ENCODE data around the gene EFHD2. TPM values are rescaled to one million over a fixed set of nuclear protein-coding genes. Genes with fewer than 3 reads are reported as not detected.

Gene EFHD2
- total RNA-seq, 1 donor from 2014 or later, result 6.6 TPM

- Mint-ChIP-seq H3K27ac (ENCODE audit: unreplicated experiment) (no peak overlapping the region), H3K9me3 (ENCODE audit: unreplicated experiment) (no peaks in the 10 kb centered on the region), H3K4me1 (ENCODE audit: unreplicated experiment) (peaks cover 2% of the 10 kb centered on the region), H3K36me3 (ENCODE audit: low read depth, unreplicated experiment) (peaks cover 4% of the 10 kb centered on the region), H3K4me3 (ENCODE audit: unreplicated experiment) (no peak overlapping the region), H3K27me3 (ENCODE audit: unreplicated experiment) (peaks cover 5% of the 10 kb centered on the region)
- no peak for DNase-seq (ENCODE audit: low spot score)
- TF ChIP-seq CTCF (IDR thresholded peaks at IDR 0.05; ENCODE audit: unreplicated experiment), result no peak
Measured at GRCh38 chr1:15449567-15449966, 39.9 kb downstream of the EFHD2 start.

GRCh38 chr1:15451014-15451722 is 41.5 kb downstream of the EFHD2 start:
- TF ChIP-seq CTCF (IDR thresholded peaks at IDR 0.05; ENCODE audit: unreplicated experiment), result no peak
- Mint-ChIP-seq H3K27me3 (ENCODE audit: unreplicated experiment) (peaks cover 7% of the 10 kb centered on the region), H3K9me3 (ENCODE audit: unreplicated experiment) (no peaks in the 10 kb centered on the region), H3K4me3 (ENCODE audit: unreplicated experiment) (no peak overlapping the region), H3K27ac (ENCODE audit: unreplicated experiment) (no peak overlapping the region), H3K4me1 (ENCODE audit: unreplicated experiment) (no peaks in the 10 kb centered on the region), H3K36me3 (ENCODE audit: low read depth, unreplicated experiment) (no peaks in the 10 kb centered on the region)
- DNase-seq (ENCODE audit: low spot score), result no peak

- no peak overlapping the region for H3K27ac Mint-ChIP-seq (ENCODE audit: unreplicated experiment)
- no peak for TF ChIP-seq CTCF (IDR thresholded peaks at IDR 0.05; ENCODE audit: unreplicated experiment)
- no peaks in the 10 kb centered on the region for H3K4me1 Mint-ChIP-seq (ENCODE audit: unreplicated experiment)
- peaks cover 7% of the 10 kb centered on the region for H3K27me3 Mint-ChIP-seq (ENCODE audit: unreplicated experiment)
- no peaks in the 10 kb centered on the region for H3K9me3 Mint-ChIP-seq (ENCODE audit: unreplicated experiment)
- no peak overlapping the region for H3K4me3 Mint-ChIP-seq (ENCODE audit: unreplicated experiment)
- no peak for DNase-seq (ENCODE audit: low spot score)
- no peaks in the 10 kb centered on the region for H3K36me3 Mint-ChIP-seq (ENCODE audit: low read depth, unreplicated experiment)
Measured at GRCh38 chr1:15452216-15452615, 42.5 kb downstream of the EFHD2 start.

- TF ChIP-seq CTCF (IDR thresholded peaks at IDR 0.05; ENCODE audit: unreplicated experiment), result no peak
- Mint-ChIP-seq H3K27ac (ENCODE audit: unreplicated experiment) (no peak overlapping the region), H3K4me1 (ENCODE audit: unreplicated experiment) (no peaks in the 10 kb centered on the region), H3K36me3 (ENCODE audit: low read depth, unreplicated experiment) (no peaks in the 10 kb centered on the region), H3K9me3 (ENCODE audit: unreplicated experiment) (no peaks in the 10 kb centered on the region), H3K4me3 (ENCODE audit: unreplicated experiment) (no peak overlapping the region), H3K27me3 (ENCODE audit: unreplicated experiment) (peaks cover 7% of the 10 kb centered on the region)
- no peak for DNase-seq (ENCODE audit: low spot score)
Measured at GRCh38 chr1:15452866-15453571, 43.3 kb downstream of the EFHD2 start.

- H3K4me1 Mint-ChIP-seq (ENCODE audit: unreplicated experiment), result no peaks in the 10 kb centered on the region
- no peaks in the 10 kb centered on the region for H3K9me3 Mint-ChIP-seq (ENCODE audit: unreplicated experiment)
- DNase-seq (ENCODE audit: low spot score), result no peak
- no peak for TF ChIP-seq CTCF (IDR thresholded peaks at IDR 0.05; ENCODE audit: unreplicated experiment)
- H3K36me3 Mint-ChIP-seq (ENCODE audit: low read depth, unreplicated experiment), result no peaks in the 10 kb centered on the region
- H3K27me3 Mint-ChIP-seq (ENCODE audit: unreplicated experiment), result peaks cover 7% of the 10 kb centered on the region
- H3K4me3 Mint-ChIP-seq (ENCODE audit: unreplicated experiment), result no peak overlapping the region
- no peak overlapping the region for H3K27ac Mint-ChIP-seq (ENCODE audit: unreplicated experiment)
Measured at GRCh38 chr1:15453734-15454133, 44.0 kb downstream of the EFHD2 start.
